ENCODE data around the gene AIRE.

AIRE gene

GRCh38 chr21:44324106-44324853 is 38.6 kb downstream of the AIRE start:
- Histone ChIP-seq H4K20me1 (ENCODE audit: insufficient read depth, low read length) (peaks cover 28% of the 10 kb centered on the region), H3K4me2 (ENCODE audit: insufficient read depth, low read length) (no peak overlapping the region), H3K4me3 (ENCODE audit: low read depth in 1 of 2, low read length in 2 of 2) (no peak overlapping the region), H3K79me2 (ENCODE audit: insufficient read depth, low read length) (no peaks in the 10 kb centered on the region), H3K36me3 (ENCODE audit: insufficient read depth, low read length) (peaks cover 82% of the 10 kb centered on the region), H3K4me1 (ENCODE audit: insufficient read depth, low read length) (no peaks in the 10 kb centered on the region), H3K9ac (ENCODE audit: low read depth, low read length) (no peak overlapping the region), H3K27me3 (ENCODE audit: insufficient read depth, low read length, poor library complexity) (no peaks in the 10 kb centered on the region), H2AFZ (ENCODE audit: low read depth, low read length) (no peak overlapping the region), H3K9me3 (ENCODE audit: insufficient read depth, low read length, severe bottlenecking) (no peaks in the 10 kb centered on the region), H3K27ac (ENCODE audit: low read length) (no peak overlapping the region)
- DNase-seq (no peak), ATAC-seq (ENCODE audit: insufficient read depth, low read depth) (no peak)
- TF ChIP-seq CTCF (IDR thresholded peaks at IDR 0.05; ENCODE audit: borderline replicate concordance, extremely low read depth, low read length, poor library complexity, severe bottlenecking): no peak
- TF ChIP-seq EZH2 (IDR thresholded peaks at IDR 0.05; ENCODE audit: borderline replicate concordance, low read depth, low read length, severe bottlenecking): no peak

- Histone ChIP-seq H3K4me3 (ENCODE audit: low read depth in 1 of 2, low read length in 2 of 2) (no peak overlapping the region), H3K9ac (ENCODE audit: low read depth, low read length) (no peak overlapping the region), H3K4me1 (ENCODE audit: insufficient read depth, low read length) (no peaks in the 10 kb centered on the region), H3K4me2 (ENCODE audit: insufficient read depth, low read length) (no peak overlapping the region), H4K20me1 (ENCODE audit: insufficient read depth, low read length) (peaks cover 30% of the 10 kb centered on the region), H2AFZ (ENCODE audit: low read depth, low read length) (no peak overlapping the region), H3K27ac (ENCODE audit: low read length) (no peak overlapping the region), H3K79me2 (ENCODE audit: insufficient read depth, low read length) (no peaks in the 10 kb centered on the region), H3K9me3 (ENCODE audit: insufficient read depth, low read length, severe bottlenecking) (no peaks in the 10 kb centered on the region), H3K36me3 (ENCODE audit: insufficient read depth, low read length) (peaks cover 78% of the 10 kb centered on the region), H3K27me3 (ENCODE audit: insufficient read depth, low read length, poor library complexity) (no peaks in the 10 kb centered on the region)
- TF ChIP-seq CTCF (IDR thresholded peaks at IDR 0.05; ENCODE audit: borderline replicate concordance, extremely low read depth, low read length, poor library complexity, severe bottlenecking): no peak
- TF ChIP-seq EZH2 (IDR thresholded peaks at IDR 0.05; ENCODE audit: borderline replicate concordance, low read depth, low read length, severe bottlenecking): no peak
- DNase-seq (no peak), ATAC-seq (ENCODE audit: insufficient read depth, low read depth) (no peak)
Measured at GRCh38 chr21:44324854-44325107, 39.1 kb downstream of the AIRE start.

- TF ChIP-seq EZH2 (IDR thresholded peaks at IDR 0.05; ENCODE audit: borderline replicate concordance, low read depth, low read length, severe bottlenecking) (no peak), CTCF (IDR thresholded peaks at IDR 0.05; ENCODE audit: borderline replicate concordance, extremely low read depth, low read length, poor library complexity, severe bottlenecking) (no peak)
- DNase-seq: no peak
- Histone ChIP-seq H3K27ac (ENCODE audit: low read length) (no peak overlapping the region), H4K20me1 (ENCODE audit: insufficient read depth, low read length) (peaks cover 31% of the 10 kb centered on the region), H3K9ac (ENCODE audit: low read depth, low read length) (no peak overlapping the region), H2AFZ (ENCODE audit: low read depth, low read length) (no peak overlapping the region), H3K79me2 (ENCODE audit: insufficient read depth, low read length) (no peaks in the 10 kb centered on the region), H3K36me3 (ENCODE audit: insufficient read depth, low read length) (peaks cover 81% of the 10 kb centered on the region), H3K9me3 (ENCODE audit: insufficient read depth, low read length, severe bottlenecking) (no peaks in the 10 kb centered on the region), H3K4me2 (ENCODE audit: insufficient read depth, low read length) (no peak overlapping the region), H3K4me1 (ENCODE audit: insufficient read depth, low read length) (no peaks in the 10 kb centered on the region), H3K27me3 (ENCODE audit: insufficient read depth, low read length, poor library complexity) (no peaks in the 10 kb centered on the region), H3K4me3 (ENCODE audit: low read depth in 1 of 2, low read length in 2 of 2) (no peak overlapping the region)
- ATAC-seq (ENCODE audit: insufficient read depth, low read depth): no peak
Measured at GRCh38 chr21:44325386-44326271, 40.0 kb downstream of the AIRE start.
